ENCODE results near the gene VARS1. TPM values are rescaled to one million over a fixed set of nuclear protein-coding genes. Genes with fewer than 3 reads are reported as not detected.

VARS1 gene
- total and polyA plus RNA-seq, 2 of the 4 experiments (the other 2 are of a cell fraction) = 41.2 to 42.0 TPM

Small RNAs within 50 kb of the gene (microRNA-seq; reads per million reads assigned to microRNA genes)
- gene MSH5-SAPCD1 (ENCODE audit: insufficient read depth, insufficient read length) (not detected), gene RF00019 (ENCODE audit: insufficient read depth, insufficient read length) (not detected), gene RNU6-850P (ENCODE audit: insufficient read depth, insufficient read length) (not detected), gene SAPCD1 (ENCODE audit: insufficient read depth, insufficient read length) (not detected), gene SNORD48 (ENCODE audit: insufficient read depth, insufficient read length) (1,363 reads per million, percentile 94 among the genes with 10 or more reads in this experiment), gene SNORD52 (ENCODE audit: insufficient read depth, insufficient read length) (not detected)

Small RNAs within 50 kb of the gene (small RNA-seq; reads per million reads assigned to genes)
- gene MSH5-SAPCD1 (0 reads per million in 5 experiments), gene RF00019 (0 reads per million in 5 experiments), gene RNU6-850P (0 to 0.60 (median 0) reads per million in 5 experiments), gene SAPCD1 (0 reads per million in 5 experiments), gene SNORD48 (5.8 to 103 (median 46.1) reads per million in 5 experiments), gene SNORD52 (0 reads per million in 5 experiments)

Other genes starting within 250 kb of the VARS1 start
Only the 30 nearest of the 42 such genes appear.
- 7.7 and 8.1 TPM in 2 replicates for gene PRRC2A, start 175.0 kb downstream of the VARS1 start, total RNA-seq (2012; rRNA removed)
- gene PRRC2A, start 175.0 kb downstream of the VARS1 start, polyA plus RNA-seq (2012; rRNA removed) = 88.6 and 101 TPM in 2 replicates
- 40.7 and 41.4 TPM in 2 replicates for gene BAG6, start 143.1 kb downstream of the VARS1 start, total RNA-seq (2012; rRNA removed)
- gene BAG6, start 143.1 kb downstream of the VARS1 start, polyA plus RNA-seq (2012; rRNA removed) = 134 and 151 TPM in 2 replicates
- 0.83 and 1.4 TPM in 2 replicates for gene APOM, start 139.9 kb downstream of the VARS1 start, total RNA-seq (2012; rRNA removed)
- gene APOM, start 139.9 kb downstream of the VARS1 start, polyA plus RNA-seq (2012; rRNA removed) = 3.5 and 3.8 TPM in 2 replicates
- 13.1 and 14.2 TPM in 2 replicates for gene C6orf47, start 135.0 kb downstream of the VARS1 start, total RNA-seq (2012; rRNA removed)
- gene C6orf47, start 135.0 kb downstream of the VARS1 start, polyA plus RNA-seq (2012; rRNA removed) = 8.9 and 9.0 TPM in 2 replicates
- gene GPANK1, start 130.8 kb downstream of the VARS1 start, total RNA-seq (2012; rRNA removed) = 6.1 and 7.2 TPM in 2 replicates
- gene GPANK1, start 130.8 kb downstream of the VARS1 start, polyA plus RNA-seq (2012; rRNA removed) = 13.8 and 16.7 TPM in 2 replicates
- 218 and 240 TPM in 2 replicates for gene CSNK2B, start 129.7 kb downstream of the VARS1 start, total RNA-seq (2012; rRNA removed)
- 178 and 194 TPM in 2 replicates for gene CSNK2B, start 129.7 kb downstream of the VARS1 start, polyA plus RNA-seq (2012; rRNA removed)
- gene LY6G5B, start 125.8 kb downstream of the VARS1 start, total RNA-seq (2012; rRNA removed) = 1.9 and 2.2 TPM in 2 replicates
- 10.2 and 13.6 TPM in 2 replicates for gene LY6G5B, start 125.8 kb downstream of the VARS1 start, polyA plus RNA-seq (2012; rRNA removed)
- gene LY6G5C, start 114.7 kb downstream of the VARS1 start, total RNA-seq (2012; rRNA removed) = 0.18 TPM in 1 of 2 replicates, not detected in the other
- gene LY6G5C, start 114.7 kb downstream of the VARS1 start, polyA plus RNA-seq (2012; rRNA removed) = 2.0 and 2.1 TPM in 2 replicates
- gene ABHD16A, start 92.4 kb downstream of the VARS1 start, total RNA-seq (2012; rRNA removed) = 30.3 and 35.1 TPM in 2 replicates
- gene ABHD16A, start 92.4 kb downstream of the VARS1 start, polyA plus RNA-seq (2012; rRNA removed) = 31.5 and 34.6 TPM in 2 replicates
- gene LY6G6F, start 88.9 kb downstream of the VARS1 start, total RNA-seq (2012; rRNA removed) = not detected in 2 replicates
- gene LY6G6F, start 88.9 kb downstream of the VARS1 start, polyA plus RNA-seq (2012; rRNA removed) = not detected in 2 replicates
- not detected in 2 replicates for gene LY6G6D, start 80.4 kb downstream of the VARS1 start, total RNA-seq (2012; rRNA removed)
- not detected in 2 replicates for gene LY6G6D, start 80.4 kb downstream of the VARS1 start, polyA plus RNA-seq (2012; rRNA removed)
- not detected in 2 replicates for gene LY6G6C, start 74.0 kb downstream of the VARS1 start, total RNA-seq (2012; rRNA removed)
- not detected in 2 replicates for gene LY6G6C, start 74.0 kb downstream of the VARS1 start, polyA plus RNA-seq (2012; rRNA removed)
- not detected in 2 replicates for gene MPIG6B, start 72.4 kb downstream of the VARS1 start, total RNA-seq (2012; rRNA removed)
- not detected in 2 replicates for gene MPIG6B, start 72.4 kb downstream of the VARS1 start, polyA plus RNA-seq (2012; rRNA removed)
- 40.0 and 40.7 TPM in 2 replicates for gene DDAH2, start 66.5 kb downstream of the VARS1 start, total RNA-seq (2012; rRNA removed)
- 57.9 and 58.4 TPM in 2 replicates for gene DDAH2, start 66.5 kb downstream of the VARS1 start, polyA plus RNA-seq (2012; rRNA removed)
- gene CLIC1, start 59.2 kb downstream of the VARS1 start, total RNA-seq (2012; rRNA removed) = 992 and 1,185 TPM in 2 replicates
- gene CLIC1, start 59.2 kb downstream of the VARS1 start, polyA plus RNA-seq (2012; rRNA removed) = 692 and 706 TPM in 2 replicates
- 4.7 and 5.6 TPM in 2 replicates for gene MSH5, start 55.7 kb downstream of the VARS1 start, total RNA-seq (2012; rRNA removed)
- gene MSH5, start 55.7 kb downstream of the VARS1 start, polyA plus RNA-seq (2012; rRNA removed) = 14.5 and 15.7 TPM in 2 replicates
- gene SAPCD1, start 33.1 kb downstream of the VARS1 start, total RNA-seq (2012; rRNA removed) = not detected in 2 replicates
- gene SAPCD1, start 33.1 kb downstream of the VARS1 start, polyA plus RNA-seq (2012; rRNA removed) = 2.2 and 2.3 TPM in 2 replicates
- gene VWA7, start 18.4 kb downstream of the VARS1 start, total RNA-seq (2012; rRNA removed) = under 0.01 and 0.28 TPM in 2 replicates
- 1.0 and 1.4 TPM in 2 replicates for gene VWA7, start 18.4 kb downstream of the VARS1 start, polyA plus RNA-seq (2012; rRNA removed)
- 48.0 and 56.3 TPM in 2 replicates for gene LSM2, start 11.2 kb upstream of the VARS1 start, total RNA-seq (2012; rRNA removed)
- gene LSM2, start 11.2 kb upstream of the VARS1 start, polyA plus RNA-seq (2012; rRNA removed) = 55.0 and 61.0 TPM in 2 replicates
- 1.3 and 1.4 TPM in 2 replicates for gene HSPA1L, start 19.5 kb upstream of the VARS1 start, total RNA-seq (2012; rRNA removed)
- gene HSPA1L, start 19.5 kb upstream of the VARS1 start, polyA plus RNA-seq (2012; rRNA removed) = 0.97 and 1.0 TPM in 2 replicates
- gene HSPA1A, start 19.8 kb upstream of the VARS1 start, total RNA-seq (2012; rRNA removed) = 94.6 and 102 TPM in 2 replicates
- 93.1 and 95.3 TPM in 2 replicates for gene HSPA1A, start 19.8 kb upstream of the VARS1 start, polyA plus RNA-seq (2012; rRNA removed)
- gene HSPA1B, start 32.0 kb upstream of the VARS1 start, total RNA-seq (2012; rRNA removed) = 93.6 and 118 TPM in 2 replicates
- 59.4 and 61.1 TPM in 2 replicates for gene HSPA1B, start 32.0 kb upstream of the VARS1 start, polyA plus RNA-seq (2012; rRNA removed)
- gene NEU1, start 67.1 kb upstream of the VARS1 start, total RNA-seq (2012; rRNA removed) = 23.6 and 28.5 TPM in 2 replicates
- gene NEU1, start 67.1 kb upstream of the VARS1 start, polyA plus RNA-seq (2012; rRNA removed) = 36.2 and 37.3 TPM in 2 replicates
- gene SLC44A4, start 83.2 kb upstream of the VARS1 start, total RNA-seq (2012; rRNA removed) = 0.36 TPM in 1 of 2 replicates, not detected in the other
- 0.14 and 0.19 TPM in 2 replicates for gene SLC44A4, start 83.2 kb upstream of the VARS1 start, polyA plus RNA-seq (2012; rRNA removed)
- 36.4 and 38.0 TPM in 2 replicates for gene EHMT2, start 101.9 kb upstream of the VARS1 start, total RNA-seq (2012; rRNA removed)
- 47.7 and 51.2 TPM in 2 replicates for gene EHMT2, start 101.9 kb upstream of the VARS1 start, polyA plus RNA-seq (2012; rRNA removed)
- gene ZBTB12, start 106.3 kb upstream of the VARS1 start, total RNA-seq (2012; rRNA removed) = 2.0 and 2.5 TPM in 2 replicates
- gene ZBTB12, start 106.3 kb upstream of the VARS1 start, polyA plus RNA-seq (2012; rRNA removed) = 8.1 and 8.5 TPM in 2 replicates
- gene C2, start 132.0 kb upstream of the VARS1 start, total RNA-seq (2012; rRNA removed) = under 0.01 and 0.18 TPM in 2 replicates
- 0.19 and 0.26 TPM in 2 replicates for gene C2, start 132.0 kb upstream of the VARS1 start, polyA plus RNA-seq (2012; rRNA removed)
- gene CFB, start 150.3 kb upstream of the VARS1 start, total RNA-seq (2012; rRNA removed) = 1.4 and 1.8 TPM in 2 replicates
- gene CFB, start 150.3 kb upstream of the VARS1 start, polyA plus RNA-seq (2012; rRNA removed) = 5.8 and 6.1 TPM in 2 replicates
- gene NELFE, start 163.2 kb upstream of the VARS1 start, total RNA-seq (2012; rRNA removed) = 76.0 and 90.8 TPM in 2 replicates
- 63.6 and 65.4 TPM in 2 replicates for gene NELFE, start 163.2 kb upstream of the VARS1 start, polyA plus RNA-seq (2012; rRNA removed)
- gene SKIC2, start 163.4 kb upstream of the VARS1 start, total RNA-seq (2012; rRNA removed) = 30.6 and 34.7 TPM in 2 replicates
- 46.0 and 46.3 TPM in 2 replicates for gene SKIC2, start 163.4 kb upstream of the VARS1 start, polyA plus RNA-seq (2012; rRNA removed)

Data from IMR-90 (cell line).